HG02763 (cell line): ENCODE results near the gene ARFIP1.
"Not testable (repeated sequence)": the region's sequence is repeated elsewhere in the genome, so short reads cannot be mapped to it uniquely, and the experiment has no call there.

ENCODE experiments used
- ATAC-seq: cut with Tn5 transposase; IDR thresholded peaks from one replicate; pipeline ENCODE4 v1.9.1; 2021; ENCODE audit warnings: mild to moderate bottlenecking, moderate library complexity; ENCODE audit not compliant: unreplicated experiment

The ARFIP1 gene

GRCh38 chr4:152887981-152888380, 108.2 kb downstream of the ARFIP1 start:
- no peak for ATAC-seq

- no peak for ATAC-seq
Observed at GRCh38 chr4:152892974-152893373, 113.2 kb downstream of the ARFIP1 start.

- ATAC-seq = no peak
Observed at GRCh38 chr4:152894673-152895072, 114.9 kb downstream of the ARFIP1 start.

GRCh38 chr4:152896811-152897210, 117.1 kb downstream of the ARFIP1 start:
- ATAC-seq = no peak

GRCh38 chr4:152898133-152898532, 118.4 kb downstream of the ARFIP1 start:
- ATAC-seq = not testable (repeated sequence)

- ATAC-seq = no peak
Observed at GRCh38 chr4:152898606-152899005, 118.9 kb downstream of the ARFIP1 start.

- no peak for ATAC-seq
Observed at GRCh38 chr4:152900395-152900794, 120.6 kb downstream of the ARFIP1 start.

- no peak for ATAC-seq
Observed at GRCh38 chr4:152901205-152901604, 121.5 kb downstream of the ARFIP1 start.

GRCh38 chr4:152903658-152904057, 123.9 kb downstream of the ARFIP1 start:
- ATAC-seq = no peak

GRCh38 chr4:152909901-152910300, 130.1 kb downstream of the ARFIP1 start:
- ATAC-seq = no peak

GRCh38 chr4:152910521-152910920, 130.8 kb downstream of the ARFIP1 start:
- no peak for ATAC-seq

- no peak for ATAC-seq
Observed at GRCh38 chr4:152917543-152918395, 138.0 kb downstream of the ARFIP1 start.

- no peak for ATAC-seq
Observed at GRCh38 chr4:152919826-152920225, 140.1 kb downstream of the ARFIP1 start.

- no peak for ATAC-seq
Observed at GRCh38 chr4:152920768-152921167, 141.0 kb downstream of the ARFIP1 start.

GRCh38 chr4:152921284-152921683, 141.5 kb downstream of the ARFIP1 start:
- no peak for ATAC-seq

GRCh38 chr4:152925851-152926250, 146.1 kb downstream of the ARFIP1 start:
- ATAC-seq = no peak

GRCh38 chr4:152926959-152927358, 147.2 kb downstream of the ARFIP1 start:
- no peak for ATAC-seq

GRCh38 chr4:152927737-152928136, 148.0 kb downstream of the ARFIP1 start:
- ATAC-seq = no peak

- ATAC-seq = no peak
Observed at GRCh38 chr4:152928286-152928685, 148.5 kb downstream of the ARFIP1 start.

GRCh38 chr4:152929888-152930287, 150.1 kb downstream of the ARFIP1 start:
- ATAC-seq = no peak

GRCh38 chr4:152935143-152935542, 155.4 kb downstream of the ARFIP1 start:
- no peak for ATAC-seq

GRCh38 chr4:152935631-152936445, 156.1 kb downstream of the ARFIP1 start, which contains the start of gene FHDC1:
FHDC1 (plus strand) TSS chr4:152936323; CDS start chr4:152943058, 6,735 bp downstream.
- ATAC-seq = no peak
